Glutamatergic neuron (in vitro differentiated cells): ENCODE data around the gene NR2F1-AS1. TPM values are rescaled to one million over a fixed set of nuclear protein-coding genes. Genes with fewer than 3 reads are reported as not detected.

ENCODE experiments used
- DNase-seq: peaks from one replicate; pipeline ENCODE4 v3.0.0; 2022
- H3K27ac Mint-ChIP-seq: one replicate; pipeline ENCODE4 v1.8.0; 2020; ENCODE audit warnings: mild to moderate bottlenecking, mixed read lengths, inconsistent platforms; ENCODE audit not compliant: unreplicated experiment
- H3K27me3 Mint-ChIP-seq: one replicate; pipeline ENCODE4 v1.8.0; 2020; ENCODE audit warnings: mild to moderate bottlenecking, moderate library complexity, mixed read lengths, inconsistent platforms; ENCODE audit not compliant: unreplicated experiment
- H3K36me3 Mint-ChIP-seq: one replicate; pipeline ENCODE4 v1.8.0; 2020; ENCODE audit warnings: mild to moderate bottlenecking, mixed read lengths, inconsistent platforms; ENCODE audit not compliant: unreplicated experiment
- H3K4me1 Mint-ChIP-seq: one replicate; pipeline ENCODE4 v1.8.0; 2020; ENCODE audit warnings: mild to moderate bottlenecking, low read depth, mixed read lengths, inconsistent platforms; ENCODE audit not compliant: unreplicated experiment
- H3K4me3 Mint-ChIP-seq: one replicate; pipeline ENCODE4 v1.8.0; 2020; ENCODE audit warnings: mild to moderate bottlenecking, mixed read lengths, inconsistent platforms; ENCODE audit not compliant: unreplicated experiment
- H3K9me3 Mint-ChIP-seq: one replicate; pipeline ENCODE4 v1.8.0; 2020; ENCODE audit warnings: mild to moderate bottlenecking, moderate library complexity, mixed read lengths, inconsistent platforms; ENCODE audit not compliant: unreplicated experiment
- CTCF ChIP-seq: fragments of 200-600 bp; sonication (generic); IDR thresholded peaks from one replicate; pipeline ENCODE4 v1.5.0; 2021; ENCODE audit not compliant: partially characterized antibody, unreplicated experiment
- total RNA-seq: library from RNA; stranded (reverse); fragmentation: NEBNext Ultra II Directional; extraction: Animal tissue kit (Norgen Biotek cat#: 25700); gene quantifications from one replicate; pipeline ENCODE4 v1.2.1, GENCODE V29; 2021; ENCODE audit not compliant: unreplicated experiment

NR2F1-AS1 gene
- total RNA-seq, 1 donor from 2014 or later = 0.39 TPM

- Mint-ChIP-seq H3K9me3 (peaks cover 17% of the 10 kb centered on the region), H3K36me3 (no peaks in the 10 kb centered on the region), H3K4me1 (peaks cover 9% of the 10 kb centered on the region), H3K27me3 (peaks cover 36% of the 10 kb centered on the region), H3K27ac (peak overlapping the region; percentile 7), H3K4me3 (peak overlapping the region; percentile 68)
- no peak for TF ChIP-seq CTCF
- peak; percentile 30 for DNase-seq
Measured at GRCh38 chr5:93571114-93571949, 9.7 kb downstream of the NR2F1-AS1 start.

GRCh38 chr5:93570294-93571113 lies 10.5 kb downstream of the NR2F1-AS1 start:
- Mint-ChIP-seq H3K27me3 (peaks cover 32% of the 10 kb centered on the region), H3K9me3 (peaks cover 14% of the 10 kb centered on the region), H3K4me1 (peaks cover 9% of the 10 kb centered on the region), H3K36me3 (no peaks in the 10 kb centered on the region), H3K4me3 (peak overlapping the region; percentile 46), H3K27ac (no peak overlapping the region)
- DNase-seq = peak; percentile 30
- TF ChIP-seq CTCF = no peak

- Mint-ChIP-seq H3K27ac (no peak overlapping the region), H3K27me3 (peaks cover 29% of the 10 kb centered on the region), H3K36me3 (no peaks in the 10 kb centered on the region), H3K4me1 (peaks cover 9% of the 10 kb centered on the region), H3K4me3 (peak overlapping the region; percentile 46), H3K9me3 (peaks cover 14% of the 10 kb centered on the region)
- DNase-seq = no peak
- TF ChIP-seq CTCF = no peak
Measured at GRCh38 chr5:93569300-93570160, 11.5 kb downstream of the NR2F1-AS1 start.

GRCh38 chr5:93567424-93567823 lies 13.6 kb downstream of the NR2F1-AS1 start:
- H3K4me3 Mint-ChIP-seq = no peak overlapping the region
- no peak for DNase-seq
- no peaks in the 10 kb centered on the region for H3K36me3 Mint-ChIP-seq
- peaks cover 8% of the 10 kb centered on the region for H3K9me3 Mint-ChIP-seq
- H3K27me3 Mint-ChIP-seq = peaks cover 16% of the 10 kb centered on the region
- no peak for TF ChIP-seq CTCF
- peaks cover 2% of the 10 kb centered on the region for H3K4me1 Mint-ChIP-seq
- H3K27ac Mint-ChIP-seq = no peak overlapping the region
